ENCODE measurements around the gene PELI1. TPM values are rescaled to one million over a fixed set of nuclear protein-coding genes. Genes with fewer than 3 reads are reported as not detected.

PELI1 gene
- total RNA-seq, 1 donor from 2014 or later, result 46.4 TPM

GRCh38 chr2:64056021-64056420 is 88.2 kb downstream of the PELI1 start:
- no peaks in the 10 kb centered on the region for H3K9me3 Mint-ChIP-seq (ENCODE audit: unreplicated experiment)
- no peak for TF ChIP-seq CTCF (IDR thresholded peaks at IDR 0.05; ENCODE audit: unreplicated experiment)
- no peak overlapping the region for H3K4me3 Mint-ChIP-seq (ENCODE audit: unreplicated experiment)
- H3K27me3 Mint-ChIP-seq (ENCODE audit: unreplicated experiment), result peaks cover 5% of the 10 kb centered on the region
- peaks cover 41% of the 10 kb centered on the region for H3K4me1 Mint-ChIP-seq (ENCODE audit: unreplicated experiment)
- no peaks in the 10 kb centered on the region for H3K36me3 Mint-ChIP-seq (ENCODE audit: low read depth, unreplicated experiment)
- DNase-seq (ENCODE audit: low spot score), result no peak
- no peak overlapping the region for H3K27ac Mint-ChIP-seq (ENCODE audit: unreplicated experiment)

- H3K36me3 Mint-ChIP-seq (ENCODE audit: low read depth, unreplicated experiment), result no peaks in the 10 kb centered on the region
- H3K27ac Mint-ChIP-seq (ENCODE audit: unreplicated experiment), result peak overlapping the region; percentile 61
- H3K4me3 Mint-ChIP-seq (ENCODE audit: unreplicated experiment), result no peak overlapping the region
- no peak for TF ChIP-seq CTCF (IDR thresholded peaks at IDR 0.05; ENCODE audit: unreplicated experiment)
- H3K9me3 Mint-ChIP-seq (ENCODE audit: unreplicated experiment), result no peaks in the 10 kb centered on the region
- DNase-seq (ENCODE audit: low spot score), result no peak
- peaks cover 51% of the 10 kb centered on the region for H3K4me1 Mint-ChIP-seq (ENCODE audit: unreplicated experiment)
- peaks cover 4% of the 10 kb centered on the region for H3K27me3 Mint-ChIP-seq (ENCODE audit: unreplicated experiment)
Measured at GRCh38 chr2:64054161-64054915, 89.9 kb downstream of the PELI1 start.

GRCh38 chr2:64052463-64053241 is 91.6 kb downstream of the PELI1 start:
- Mint-ChIP-seq H3K9me3 (ENCODE audit: unreplicated experiment) (no peaks in the 10 kb centered on the region), H3K4me3 (ENCODE audit: unreplicated experiment) (peak overlapping the region; percentile 28), H3K27ac (ENCODE audit: unreplicated experiment) (peak overlapping the region; percentile 98), H3K27me3 (ENCODE audit: unreplicated experiment) (peaks cover 2% of the 10 kb centered on the region), H3K4me1 (ENCODE audit: unreplicated experiment) (peaks cover 52% of the 10 kb centered on the region), H3K36me3 (ENCODE audit: low read depth, unreplicated experiment) (no peaks in the 10 kb centered on the region)
- DNase-seq (ENCODE audit: low spot score), result peak; percentile 6
- no peak for TF ChIP-seq CTCF (IDR thresholded peaks at IDR 0.05; ENCODE audit: unreplicated experiment)

GRCh38 chr2:64049633-64050220 is 94.5 kb downstream of the PELI1 start:
- H3K9me3 Mint-ChIP-seq (ENCODE audit: unreplicated experiment), result no peaks in the 10 kb centered on the region
- H3K4me1 Mint-ChIP-seq (ENCODE audit: unreplicated experiment), result peaks cover 42% of the 10 kb centered on the region
- peak; percentile 33 for TF ChIP-seq CTCF (IDR thresholded peaks at IDR 0.05; ENCODE audit: unreplicated experiment)
- peaks cover 2% of the 10 kb centered on the region for H3K27me3 Mint-ChIP-seq (ENCODE audit: unreplicated experiment)
- no peaks in the 10 kb centered on the region for H3K36me3 Mint-ChIP-seq (ENCODE audit: low read depth, unreplicated experiment)
- peak; percentile 59 for DNase-seq (ENCODE audit: low spot score)
- no peak overlapping the region for H3K27ac Mint-ChIP-seq (ENCODE audit: unreplicated experiment)
- no peak overlapping the region for H3K4me3 Mint-ChIP-seq (ENCODE audit: unreplicated experiment)

All from endothelial cell (in vitro differentiated cells).